K562 (cell line): ENCODE data around the gene YPEL4. TPM values are rescaled to one million over a fixed set of nuclear protein-coding genes. Genes with fewer than 3 reads are reported as not detected.
A peak's percentile ranks its signal among the peaks of the same experiment; 100 is the strongest.

Experiments
- ATAC-seq: fragments of 200-7000 bp; cut with Tn5 transposase; 3 replicates; pipeline ENCODE4 v1.9.1; 2020; ENCODE audit warnings: moderate library complexity
- BruUV-seq: library from RNA; stranded (reverse); fragments of 400-500 nt; replicated peaks from 2 replicates; lab custom pipeline; 2021; lab: Mats Ljungman, UMichigan
- CTCF ChIA-PET: fragments of 300-600 bp; formaldehyde crosslinking; extraction: SDS; loops from one replicate; lab custom pipeline; 2021; ENCODE audit warnings: low intra/inter-chr PET ratio; lab: Yijun Ruan, JAX
- POLR2A ChIA-PET: fragments of 300-600, 350-650 bp; sonication (Branson Sonifier 250); formaldehyde crosslinking; extraction: SDS; loops from one replicate; lab custom pipeline; 2021; ENCODE audit warnings: antibody characterized with exemption, inconsistent platforms; lab: Yijun Ruan, JAX
- DNase-seq, 4 experiments: peaks; one replicate each; pipeline versions ENCODE4 v3.0.0 to v3.0.0-alpha.2; 2011 to 2018; ENCODE audit warnings: low spot score in 3 of 4, mixed read lengths in 3 of 4; ENCODE audit errors: extremely low read depth in 1 of 4
- FAIRE-seq: peaks from 2 replicates; lab custom pipeline; 2011; peaks lifted over from hg19 to GRCh38; lab: Jason Lieb, UNC
- H2AFZ ChIP-seq: 2 replicates; pipeline ENCODE4 v1.6.0; 2011; ENCODE audit warnings: low read depth, low read length, control low read depth, inconsistent platforms
- H3K27ac ChIP-seq: fragments of 200-600 bp; 3 replicates; pipeline ENCODE4 v1.8.0; 2011; ENCODE audit warnings: low read depth, mild to moderate bottlenecking, control low read depth, inconsistent platforms, low read length, moderate library complexity, mixed read lengths; ENCODE audit errors: extremely low read depth
- H3K27me3 ChIP-seq, 2 experiments: fragments of 300-600 bp in 1 of 2; 2 replicates in 1 of 2; 3 replicates in 1 of 2; pipeline versions ENCODE4 v1.6.0 to v1.8.0; 2011; ENCODE audit warnings: inconsistent platforms in 2 of 2, low read length in 2 of 2, mild to moderate bottlenecking in 1 of 2, mixed read lengths in 1 of 2, moderate library complexity in 1 of 2; ENCODE audit not compliant: control insufficient read depth in 2 of 2, insufficient read depth in 2 of 2
- H3K36me3 ChIP-seq: fragments of 300-600 bp; 3 replicates; pipeline ENCODE4 v1.8.0; 2011; ENCODE audit warnings: mild to moderate bottlenecking, low read length, inconsistent platforms; ENCODE audit not compliant: control insufficient read depth, insufficient read depth
- H3K4me1 ChIP-seq, 2 experiments: fragments of 200-600 bp in 1 of 2; replicated peaks in 1 of 2; 2 replicates in 1 of 2; 3 replicates in 1 of 2; pipeline versions ENCODE4 v1.5.1 to v1.8.0; 2011; ENCODE audit warnings: inconsistent platforms in 2 of 2, low read length in 2 of 2, mild to moderate bottlenecking in 1 of 2, mixed read lengths in 1 of 2, moderate library complexity in 1 of 2; ENCODE audit not compliant: control insufficient read depth in 2 of 2, insufficient read depth in 2 of 2
- H3K4me2 ChIP-seq: 2 replicates; pipeline ENCODE4 v1.6.1; 2011; ENCODE audit warnings: low read length, control low read depth, inconsistent platforms, mixed read lengths; ENCODE audit not compliant: insufficient read depth
- H3K4me3 ChIP-seq: fragments of 200-600 bp; sonication (generic), shearing (Covaris generic); 2 replicates; pipeline ENCODE4 v1.5.1; 2016; ENCODE audit warnings: control low read depth, inconsistent platforms
- H3K79me2 ChIP-seq: fragments of 200-600 bp; 3 replicates; pipeline ENCODE4 v1.8.0; 2011; ENCODE audit warnings: low read length, inconsistent platforms; ENCODE audit not compliant: control insufficient read depth, insufficient read depth
- H3K9ac ChIP-seq, 2 experiments: 2 replicates each; pipeline versions ENCODE4 v1.6.0 to v1.6.1; 2011; ENCODE audit warnings: low read depth in 2 of 2, low read length in 2 of 2, control low read depth in 1 of 2, inconsistent platforms in 1 of 2, mild to moderate bottlenecking in 1 of 2, mixed read lengths in 1 of 2; ENCODE audit not compliant: insufficient read depth in 1 of 2
- H3K9me1 ChIP-seq: one replicate; pipeline ENCODE4 v1.6.0; 2011; ENCODE audit warnings: inconsistent platforms, mild to moderate bottlenecking, low read length, moderate library complexity; ENCODE audit not compliant: control insufficient read depth, insufficient read depth
- H3K9me3 ChIP-seq: replicated peaks from 2 replicates; pipeline ENCODE4 v1.5.1; 2011; ENCODE audit warnings: low read depth, low read length, inconsistent platforms; ENCODE audit not compliant: control insufficient read depth, insufficient read depth
- H4K20me1 ChIP-seq: replicated peaks from 2 replicates; pipeline ENCODE4 v1.6.1; 2011; ENCODE audit warnings: low read length, inconsistent platforms, mixed read lengths; ENCODE audit not compliant: control insufficient read depth, insufficient read depth
- ZBTB34 ChIP-seq: fragments of 250-450 bp; sonication (Bioruptor Pico); IDR thresholded peaks from 2 replicates; pipeline ENCODE4 v1.8.0; 2021; ENCODE audit warnings: mild to moderate bottlenecking, moderate library complexity
- ZNF316 ChIP-seq: fragments of 450-650 bp; IDR thresholded peaks from 2 replicates; pipeline ENCODE4 v1.6.1; 2016
- WGBS: fragments of 100-300 bp; shearing (Covaris generic); methylation state at CpG from one replicate; pipeline ENCODE4 v1.1.6; 2016; ENCODE audit warnings: low coverage, mixed read lengths; ENCODE audit not compliant: insufficient coverage; ENCODE audit errors: missing lambda C conversion rate; 5-methylcytosine and 5-hydroxymethylcytosine counted together
- in situ Hi-C: fragments of 300-500 bp; cut with MboI; formaldehyde crosslinking; loops from 4 replicates; pipeline ENCODE4 v1.15.0; 2018; ENCODE audit warnings: inconsistent platforms, mixed read lengths
- intact Hi-C: fragments of 100-400 bp; cut with micrococcal nuclease; formaldehyde crosslinking; loops from 2 replicates; pipeline ENCODE4 v1.14.2; 2022
- polyA plus RNA-seq, 8 experiments: library from polyadenylated mRNA; depleted of rRNA in 4 of 8; stranded (reverse) in 5 of 8; unstranded in 3 of 8; fragments of >200 nt; fragmentation: Nextera tagmentation in 2 of 8; fragmentation: Illumina TruSeq in 1 of 8; extraction: Ambion mirVana in 2 of 8; extraction: Trizol in 1 of 8; gene quantifications; 2 replicates each; pipeline versions ENCODE4 v1.2.1 to v1.2.3, GENCODE V29; 2011 to 2014; ENCODE audit warnings: inconsistent platforms in 1 of 8, missing spikeins in 1 of 8
- total RNA-seq, 7 experiments: library from RNA; depleted of rRNA in 6 of 7; stranded (reverse); fragments of >200 nt in 6 of 7; fragmentation: Illumina TruSeq in 2 of 7; extraction: Trizol in 2 of 7; gene quantifications; 2 replicates each; pipeline versions ENCODE4 v1.2.1 to v1.2.3, GENCODE V29; 2011 to 2021; ENCODE audit warnings: low replicate concordance in 1 of 7

YPEL4 gene
- total and polyA plus RNA-seq, 9 of the 15 experiments (the other 6 are each of a cell fraction or from before 2014, with no cell fraction given), result 0.07 to 1.4 (median 0.40) TPM; not detected in 2

- Histone ChIP-seq H3K79me2 (no peaks in the 10 kb centered on the region), H3K36me3 (no peaks in the 10 kb centered on the region), H3K4me1 (peaks cover 10 to 17% of the 10 kb centered on the region in 2 experiments; a peak in 4 of 5 replicates), H3K9ac (peak overlapping the region in 1 of 2 experiments; percentile 4; a peak in 1 of 4 replicates), H3K9me3 (no peaks in the 10 kb centered on the region), H3K27ac (no peak overlapping the region), H3K4me3 (no peak overlapping the region), H3K9me1 (no peaks in the 10 kb centered on the region), H3K27me3 (no peaks in the 10 kb centered on the region), H2AFZ (peak overlapping the region; percentile 62), H3K4me2 (no peak overlapping the region), H4K20me1 (no peaks in the 10 kb centered on the region)
- ChIA-PET CTCF (interaction anchor here (0.6 to 2.8 kb wide), 4 partner anchors 71 to 294 kb away, joined by 3 to 37 read pairs (median 4); partner anchors contain the start of gene UBE2L6), POLR2A (interaction anchor here (0.5 to 2.0 kb wide), 9 partner anchors 9 to 301 kb away, joined by 3 to 9 read pairs (median 3); partner anchors contain the start of gene SERPING1)
- 52% methylated on average over 8 of the region's 9 CpGs for WGBS
- DNase-seq, result no peak
- in situ Hi-C loops, result loop anchor here (5.0 to 10.0 kb wide), 3 partner anchors 73 to 298 kb away; partner anchors contain the start of gene UBE2L6
- ATAC-seq, result no peak
- intact Hi-C loops, result no loop called here
- no peak for FAIRE-seq
- BruUV-seq, result no TSS peak
- TF ChIP-seq ZBTB34 (CRISPR knock-in tag) (no peak), ZNF316 (peak; percentile 37; the same call in 1 of the 2 replicates)
- TF ChIP-seq, all 486 proteins: peak for 1
These were observed 9.5 kb downstream of the YPEL4 start for GRCh38 chr11:57640068-57640800.
